DMS 273 (cell line): Measurements from ENCODE around the gene EPB41L3.

Experiments
- DNase-seq: peaks from one replicate; lab custom pipeline; 2025; ENCODE audit not compliant: unreplicated experiment; lab: John Stamatoyannopoulos, UW

EPB41L3 gene

GRCh38 chr18:5419030-5419429, 124.8 kb downstream of the EPB41L3 start:
- DNase-seq = no peak

- DNase-seq = no peak
Observed at GRCh38 chr18:5417342-5417741, 126.5 kb downstream of the EPB41L3 start.

- DNase-seq = no peak
Observed at GRCh38 chr18:5416112-5416511, 127.7 kb downstream of the EPB41L3 start.

- no peak for DNase-seq
Observed at GRCh38 chr18:5415665-5416064, 128.1 kb downstream of the EPB41L3 start.

- DNase-seq = no peak
Observed at GRCh38 chr18:5415031-5415430, 128.8 kb downstream of the EPB41L3 start.

- no peak for DNase-seq
Observed at GRCh38 chr18:5414546-5414945, 129.3 kb downstream of the EPB41L3 start.

- peak; percentile 13 for DNase-seq
Observed at GRCh38 chr18:5413447-5413846, 130.3 kb downstream of the EPB41L3 start.

- no peak for DNase-seq
Observed at GRCh38 chr18:5410582-5410981, 133.2 kb downstream of the EPB41L3 start.

- no peak for DNase-seq
Observed at GRCh38 chr18:5398269-5398668, 145.5 kb downstream of the EPB41L3 start.

- no peak for DNase-seq
Observed at GRCh38 chr18:5397102-5397501, 146.7 kb downstream of the EPB41L3 start.

- no peak for DNase-seq
Observed at GRCh38 chr18:5395860-5396448, 147.8 kb downstream of the EPB41L3 start.

GRCh38 chr18:5393779-5394178, 150.0 kb downstream of the EPB41L3 start:
- no peak for DNase-seq

- DNase-seq = no peak
Observed at GRCh38 chr18:5391409-5391808, 152.4 kb downstream of the EPB41L3 start.

- DNase-seq = no peak
Observed at GRCh38 chr18:5389356-5389755, 154.4 kb downstream of the EPB41L3 start.

GRCh38 chr18:5388896-5389295, 154.9 kb downstream of the EPB41L3 start:
- DNase-seq = no peak

- no peak for DNase-seq
Observed at GRCh38 chr18:5380586-5380985, 163.2 kb downstream of the EPB41L3 start.

- DNase-seq = no peak
Observed at GRCh38 chr18:5376986-5377385, 166.8 kb downstream of the EPB41L3 start.

- no peak for DNase-seq
Observed at GRCh38 chr18:5370332-5370731, 173.5 kb downstream of the EPB41L3 start.

- DNase-seq = no peak
Observed at GRCh38 chr18:5369513-5369912, 174.3 kb downstream of the EPB41L3 start.

- no peak for DNase-seq
Observed at GRCh38 chr18:5365443-5365842, 178.4 kb downstream of the EPB41L3 start.

GRCh38 chr18:5350636-5351035, 193.2 kb downstream of the EPB41L3 start:
- no peak for DNase-seq
